ENCODE measurements around the gene MAN1C1. TPM values are rescaled to one million over a fixed set of nuclear protein-coding genes. Genes with fewer than 3 reads are reported as not detected.
"Not testable (repeated sequence)": the region's sequence is repeated elsewhere in the genome, so short reads cannot be mapped to it uniquely, and the experiment has no call there.

MAN1C1 gene
- polyA plus RNA-seq, 3 donors, result 14.8 to 16.0 (median 15.2) TPM

DNA sequence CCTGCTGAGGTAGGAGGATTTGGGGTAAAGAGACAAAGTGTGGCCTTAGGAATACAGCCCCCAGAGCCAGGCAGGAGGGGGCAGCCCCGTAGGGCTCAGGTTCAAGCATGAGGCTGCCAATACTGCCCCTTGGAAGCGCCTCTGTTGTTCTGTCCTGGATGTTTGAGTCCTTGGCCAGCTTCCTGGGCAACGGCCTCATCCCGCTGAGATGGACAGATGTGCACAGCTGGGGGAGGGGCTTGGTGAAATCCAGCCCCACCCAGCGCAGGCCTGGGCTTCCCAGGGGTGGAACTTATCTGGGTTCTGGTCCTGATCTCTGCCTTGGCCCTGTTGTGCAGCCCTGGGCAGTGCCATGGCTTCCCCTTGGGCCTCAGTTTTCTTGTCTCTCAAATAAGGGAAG is 34.8 kb upstream of the MAN1C1 start:
- no peak for DNase-seq (ENCODE audit: low read depth in 3 of 3, low spot score in 2 of 3)

GRCh38 chr1:25583519-25584370 is 32.8 kb upstream of the MAN1C1 start:
- no peak for DNase-seq (ENCODE audit: low read depth in 3 of 3, low spot score in 2 of 3)

DNA sequence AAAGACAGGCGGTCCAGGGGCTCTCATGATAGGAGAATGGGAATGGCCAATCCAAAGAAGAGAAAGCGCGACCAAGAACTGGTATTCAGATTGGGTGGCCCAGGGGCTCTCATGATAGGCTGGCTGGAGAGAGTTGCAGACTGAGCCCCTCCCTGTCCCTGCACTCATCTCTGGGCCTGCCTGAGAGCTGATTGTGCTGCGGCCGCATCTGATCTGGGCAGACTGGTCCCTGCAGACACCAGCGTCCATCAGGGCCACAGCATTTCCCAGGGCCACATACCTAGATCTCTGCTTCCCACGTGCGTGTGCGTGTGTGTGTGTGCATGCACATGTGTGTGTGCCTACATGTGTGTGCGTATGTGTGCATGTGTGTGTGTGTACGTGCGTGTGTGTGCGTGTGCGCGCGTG is 30.4 kb upstream of the MAN1C1 start:
- no peak for DNase-seq (ENCODE audit: low read depth in 3 of 3, low spot score in 2 of 3)

DNA sequence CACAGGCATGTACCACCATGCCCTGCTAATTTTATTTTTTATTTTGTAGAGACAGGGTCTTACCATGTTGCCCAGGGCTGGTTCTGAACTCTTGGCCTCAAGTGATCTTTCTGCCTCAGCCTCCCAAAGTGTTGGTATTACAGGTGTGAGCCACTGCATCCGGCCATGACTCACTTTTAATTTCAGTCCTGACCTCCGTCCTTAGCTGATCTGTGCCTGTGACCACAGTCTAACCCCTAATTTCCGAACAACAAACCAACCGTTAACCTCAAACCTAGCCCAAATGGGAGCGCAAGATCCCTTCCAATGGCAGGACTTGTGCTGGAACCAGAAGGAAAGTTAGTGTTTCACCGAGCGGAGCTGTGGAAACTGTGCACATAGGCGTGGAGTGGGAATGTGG is 29.3 kb upstream of the MAN1C1 start:
- DNase-seq (ENCODE audit: low read depth in 3 of 3, low spot score in 2 of 3), result no peak

DNA sequence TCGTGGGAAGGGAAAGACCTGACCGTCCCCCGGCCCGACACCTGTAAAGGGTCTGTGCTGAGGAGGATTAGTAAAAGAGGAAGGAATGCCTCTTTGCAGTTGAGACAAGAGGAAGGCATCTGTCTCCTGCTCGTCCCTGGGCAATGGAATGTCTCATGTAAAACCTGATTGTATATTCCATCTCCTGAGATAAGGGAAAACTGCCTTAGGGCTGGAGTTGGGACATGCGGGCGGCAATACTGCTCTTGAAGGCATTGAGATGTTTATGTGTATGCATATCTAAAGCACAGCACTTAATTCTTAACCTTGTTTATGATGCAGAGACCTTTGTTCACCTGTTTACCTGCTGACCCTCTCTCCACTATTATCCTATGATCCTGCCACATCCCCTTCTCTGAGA is 28.4 kb upstream of the MAN1C1 start:
- not testable (repeated sequence) for DNase-seq (ENCODE audit: low read depth in 3 of 3, low spot score in 2 of 3)

GRCh38 chr1:25588786-25589185 is 27.8 kb upstream of the MAN1C1 start:
- not testable (repeated sequence) for DNase-seq (ENCODE audit: low read depth in 3 of 3, low spot score in 2 of 3)

DNA sequence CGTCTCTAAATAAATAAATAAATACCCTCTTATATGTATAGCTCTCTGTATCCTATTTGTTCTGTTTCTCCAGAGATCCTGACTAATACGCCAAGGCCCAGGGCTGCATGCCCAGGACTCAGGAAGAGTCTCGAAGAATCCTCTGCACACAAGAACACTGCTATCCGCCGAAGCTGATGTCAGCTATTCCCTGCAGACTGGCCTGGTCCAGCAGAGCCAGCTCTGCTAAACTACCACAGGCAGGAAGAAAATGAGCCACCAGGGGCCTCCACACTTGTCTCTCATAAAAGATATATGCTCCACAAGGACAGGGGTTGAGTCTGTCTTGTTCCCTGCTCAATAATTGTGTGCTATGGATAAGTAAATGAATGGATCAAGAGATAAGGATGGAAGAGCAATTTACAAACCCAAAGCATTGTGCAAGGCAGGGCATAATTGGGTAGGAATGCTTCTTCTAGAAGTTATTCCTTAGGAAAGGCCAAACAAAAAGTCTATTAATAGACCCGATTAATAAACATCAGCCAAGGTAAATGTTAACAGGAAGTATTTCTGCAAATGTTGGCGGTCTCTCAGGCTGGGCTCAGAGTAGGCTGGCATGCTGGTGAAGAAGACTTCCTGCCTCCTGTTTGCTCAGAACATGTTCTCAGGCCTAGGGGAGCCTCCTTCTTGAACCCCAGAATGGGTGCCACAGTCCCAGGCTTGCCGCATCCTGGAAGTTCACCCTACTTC is 26.3 kb upstream of the MAN1C1 start:
- no peak for DNase-seq (ENCODE audit: low read depth in 3 of 3, low spot score in 2 of 3)

DNA sequence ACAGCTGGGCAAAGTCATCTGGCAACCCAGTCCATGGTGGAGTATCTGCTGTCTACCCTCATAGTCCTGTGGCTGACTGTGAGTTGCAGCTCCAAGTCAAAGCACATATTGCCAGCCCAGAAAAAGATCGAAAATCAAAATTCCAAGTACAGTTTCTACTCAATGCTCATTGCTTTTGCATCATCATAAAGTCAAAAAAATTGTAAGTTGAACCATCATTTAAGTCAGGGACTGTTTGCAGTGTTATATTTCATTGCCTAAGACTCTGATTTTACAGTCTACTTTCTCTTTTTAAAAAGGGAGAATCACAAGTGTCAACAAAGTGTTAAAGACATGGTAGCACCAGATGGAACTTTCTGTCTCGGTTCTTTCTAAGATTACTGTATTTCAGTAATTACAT is 22.7 kb upstream of the MAN1C1 start:
- no peak for DNase-seq (ENCODE audit: low read depth in 3 of 3, low spot score in 2 of 3)

- DNase-seq (ENCODE audit: low read depth in 3 of 3, low spot score in 2 of 3), result no peak
Measured at GRCh38 chr1:25594971-25595370, 21.6 kb upstream of the MAN1C1 start.

DNA sequence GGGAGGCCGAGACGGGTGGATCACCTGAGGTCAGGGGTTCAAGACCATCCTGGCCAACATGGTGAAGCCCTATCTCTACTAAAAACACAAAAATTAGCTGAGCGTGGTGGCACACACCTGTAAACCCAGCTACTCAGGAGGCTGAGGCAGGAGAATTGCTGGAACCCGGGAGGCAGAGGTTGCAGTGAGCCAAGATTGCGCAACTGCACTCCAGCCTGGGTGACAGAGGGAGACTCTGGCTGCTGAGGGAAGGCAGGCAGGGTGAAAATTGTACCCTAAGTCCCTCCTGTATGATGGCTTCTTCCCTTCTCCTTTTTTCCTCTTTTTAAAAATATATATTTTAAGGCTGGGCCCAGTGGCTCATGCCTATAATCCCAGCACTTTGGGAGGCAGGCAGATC is 19.9 kb upstream of the MAN1C1 start:
- DNase-seq (ENCODE audit: low read depth in 3 of 3, low spot score in 2 of 3), result not testable (repeated sequence)

DNA sequence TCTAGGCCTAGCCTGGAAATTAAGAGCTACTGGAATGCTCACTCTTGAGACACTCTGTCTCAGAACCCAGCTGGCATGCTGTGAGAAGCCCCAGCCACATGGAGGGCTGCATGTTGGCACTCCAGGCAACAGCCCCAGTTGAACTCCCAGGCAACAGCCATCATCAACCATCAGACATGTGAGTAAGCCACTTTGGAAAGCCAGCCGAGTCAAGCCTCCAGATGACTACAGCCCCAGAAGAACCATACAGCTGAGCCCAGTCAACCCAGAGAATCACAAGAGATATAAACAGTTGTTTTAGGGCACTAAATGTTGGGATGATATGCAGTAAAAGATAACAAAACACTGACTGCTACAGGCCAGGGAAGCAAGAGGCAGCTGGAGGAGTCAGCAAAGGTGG is 17.7 kb upstream of the MAN1C1 start:
- no peak for DNase-seq (ENCODE audit: low read depth in 3 of 3, low spot score in 2 of 3)

DNA sequence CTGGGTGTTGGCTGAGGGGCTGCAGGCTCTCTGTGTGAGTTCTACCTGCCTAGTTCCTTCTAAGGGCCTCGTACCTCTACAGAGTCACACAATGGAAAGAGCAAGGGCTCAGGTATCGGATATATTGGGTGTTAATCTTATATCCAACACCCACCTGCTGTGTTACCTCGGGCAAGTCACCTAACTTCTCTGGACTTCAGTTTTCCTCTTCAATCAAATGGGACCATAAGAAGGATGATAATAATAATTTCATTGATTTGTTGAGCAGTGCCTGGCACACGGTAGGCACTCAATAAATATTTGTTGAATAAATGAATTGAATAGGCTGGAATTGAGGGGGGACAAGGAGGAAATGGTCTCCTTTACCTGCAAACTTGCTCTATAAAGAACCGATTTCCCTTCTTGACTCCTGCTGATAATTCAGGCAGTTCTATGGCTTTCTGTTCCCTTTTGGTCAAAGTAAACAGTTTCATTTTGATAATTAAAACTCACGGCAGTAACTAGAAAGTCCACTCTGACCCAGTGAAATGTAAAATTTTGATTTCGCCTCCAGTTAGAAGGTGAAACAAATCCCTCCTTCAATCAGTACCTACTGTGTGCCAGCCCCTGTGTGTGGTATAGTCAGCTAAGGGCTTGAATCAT is 16.5 kb upstream of the MAN1C1 start:
- DNase-seq (ENCODE audit: low read depth in 3 of 3, low spot score in 2 of 3), result no peak

DNA sequence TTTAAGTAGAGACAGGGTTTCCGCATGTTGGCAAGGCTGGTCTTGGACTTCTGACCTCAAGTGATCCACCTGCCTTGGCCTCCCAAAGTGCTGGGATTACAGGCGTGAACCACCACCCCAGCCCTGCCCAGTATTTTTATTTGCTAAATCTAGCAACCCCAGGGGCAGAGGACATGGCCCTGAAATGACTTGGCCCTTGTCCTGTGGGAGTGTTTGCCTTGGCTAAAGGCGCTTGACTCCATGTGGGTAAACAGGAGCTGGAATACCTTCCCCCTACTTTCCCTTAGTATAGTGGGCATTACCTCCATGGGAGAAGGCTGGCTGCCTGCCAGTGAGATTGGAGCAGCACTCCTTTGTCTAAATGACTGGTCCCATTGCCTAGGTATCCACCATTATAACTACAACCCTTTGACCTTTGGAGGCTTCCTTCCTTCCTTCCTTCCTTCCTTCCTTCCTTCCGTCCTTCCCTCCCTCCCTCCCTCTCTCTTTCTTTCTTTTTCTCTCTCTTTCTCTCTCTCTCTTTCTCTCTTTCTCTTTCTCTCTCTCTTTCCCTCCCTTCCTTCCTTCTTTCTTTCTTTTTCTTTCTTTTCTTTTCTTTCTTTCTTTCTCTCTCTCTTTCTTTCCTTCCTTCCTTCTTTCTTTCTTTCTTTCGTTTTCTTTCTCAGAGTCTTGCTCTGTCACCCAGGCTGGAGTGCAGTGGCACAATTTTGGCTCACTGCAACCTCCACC is 15.5 kb upstream of the MAN1C1 start:
- DNase-seq (ENCODE audit: low read depth in 3 of 3, low spot score in 2 of 3), result not testable (repeated sequence)

DNA sequence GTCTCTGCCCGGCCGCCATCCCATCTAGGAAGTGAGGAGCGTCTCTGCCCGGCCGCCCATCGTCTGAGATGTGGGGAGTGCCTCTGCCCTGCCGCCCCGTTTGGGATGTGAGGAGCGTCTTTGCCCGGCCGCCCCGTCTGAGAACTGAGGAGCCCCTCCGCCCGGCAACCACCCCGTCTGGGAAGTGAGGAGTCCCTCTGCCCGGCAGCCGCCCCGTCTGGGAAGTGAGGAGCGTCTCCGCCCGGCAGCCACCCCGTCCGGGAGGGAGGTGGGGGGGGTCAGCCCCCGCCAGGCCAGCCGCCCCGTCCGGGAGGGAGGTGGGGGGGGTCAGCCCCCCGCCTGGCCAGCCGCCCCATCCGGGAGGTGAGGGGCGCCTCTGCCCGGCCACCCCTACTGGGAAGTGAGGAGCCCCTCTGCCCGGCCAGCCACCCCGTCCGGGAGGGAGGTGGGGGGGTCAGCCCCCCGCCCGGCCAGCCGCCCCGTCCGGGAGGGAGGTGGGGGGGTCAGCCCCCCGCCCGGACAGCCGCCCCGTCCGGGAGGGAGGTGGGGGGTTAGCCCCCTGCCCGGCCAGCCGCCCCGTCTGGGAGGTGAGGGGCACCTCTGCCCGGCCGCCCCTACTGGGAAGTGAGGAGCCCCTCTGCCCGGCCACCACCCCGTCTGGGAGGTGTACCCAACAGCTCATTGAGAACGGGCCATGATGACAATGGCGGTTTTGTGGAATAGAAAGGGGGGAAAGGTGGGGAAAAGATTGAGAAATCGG is 12.6 kb upstream of the MAN1C1 start:
- DNase-seq (ENCODE audit: low read depth in 3 of 3, low spot score in 2 of 3), result not testable (repeated sequence)

- DNase-seq (ENCODE audit: low read depth in 3 of 3, low spot score in 2 of 3), result no peak
Measured at GRCh38 chr1:25607123-25607522, 9.5 kb upstream of the MAN1C1 start.

GRCh38 chr1:25608488-25609178 is 8.0 kb upstream of the MAN1C1 start:
- DNase-seq (ENCODE audit: low read depth in 3 of 3, low spot score in 2 of 3), result peak in 1 of 3 donors; percentile 51

GRCh38 chr1:25609921-25610320 is 6.7 kb upstream of the MAN1C1 start:
- no peak for DNase-seq (ENCODE audit: low read depth in 3 of 3, low spot score in 2 of 3)

DNA sequence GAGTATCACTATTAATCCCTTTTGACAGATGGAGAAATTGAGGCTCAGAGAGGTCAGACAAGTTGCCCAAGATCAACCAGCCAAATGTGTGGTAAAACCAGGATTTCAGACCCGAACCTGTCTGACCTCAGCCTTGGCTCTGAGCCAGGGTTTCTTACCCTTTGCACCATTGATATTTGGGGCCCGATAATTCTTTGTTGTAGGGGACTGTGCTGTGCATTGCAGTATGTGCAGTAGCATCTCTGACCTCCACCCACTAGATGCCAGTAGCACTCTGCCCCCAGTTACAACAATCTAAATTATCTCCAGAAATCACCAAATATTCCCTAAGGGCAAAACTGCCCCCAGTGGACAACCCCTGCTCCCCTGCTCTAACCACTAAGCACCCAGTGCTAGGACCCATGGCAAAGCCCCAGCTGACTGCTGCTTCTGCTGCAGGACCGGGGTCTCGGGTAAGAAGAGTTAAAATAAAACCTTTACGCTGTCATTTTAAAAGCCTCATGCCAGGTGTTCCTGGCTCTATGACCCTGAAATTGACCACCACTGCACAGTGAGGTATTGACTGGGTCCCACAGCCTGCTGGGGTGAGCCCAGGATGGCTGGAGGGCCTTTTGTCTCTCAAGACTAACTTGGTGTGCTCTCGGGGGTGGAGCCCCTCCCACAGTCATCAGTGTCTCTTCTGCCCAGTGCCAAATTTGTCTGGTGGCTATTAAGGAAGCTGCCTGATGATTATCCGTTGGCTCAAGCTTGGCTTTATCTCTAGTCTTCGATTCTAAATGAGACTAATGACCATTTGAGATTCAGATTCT is 5.6 kb upstream of the MAN1C1 start:
- DNase-seq (ENCODE audit: low read depth in 3 of 3, low spot score in 2 of 3), result no peak

GRCh38 chr1:25611843-25612242 is 4.7 kb upstream of the MAN1C1 start:
- no peak for DNase-seq (ENCODE audit: low read depth in 3 of 3, low spot score in 2 of 3)
